Dedifferentiated amniotic fluid mesenchymal stem cell (primary cell): Measurements from ENCODE around the gene CEP112.

ENCODE experiments used
- DNase-seq: peaks from one replicate; pipeline ENCODE4 v3.0.0-alpha.2; 2016; ENCODE audit errors: extremely low spot score

The CEP112 gene

GRCh38 chr17:65988451-65988850 is 203.5 kb downstream of the CEP112 start:
- no peak for DNase-seq

- DNase-seq, result no peak
These were observed 203.9 kb downstream of the CEP112 start for GRCh38 chr17:65987988-65988387.

DNA sequence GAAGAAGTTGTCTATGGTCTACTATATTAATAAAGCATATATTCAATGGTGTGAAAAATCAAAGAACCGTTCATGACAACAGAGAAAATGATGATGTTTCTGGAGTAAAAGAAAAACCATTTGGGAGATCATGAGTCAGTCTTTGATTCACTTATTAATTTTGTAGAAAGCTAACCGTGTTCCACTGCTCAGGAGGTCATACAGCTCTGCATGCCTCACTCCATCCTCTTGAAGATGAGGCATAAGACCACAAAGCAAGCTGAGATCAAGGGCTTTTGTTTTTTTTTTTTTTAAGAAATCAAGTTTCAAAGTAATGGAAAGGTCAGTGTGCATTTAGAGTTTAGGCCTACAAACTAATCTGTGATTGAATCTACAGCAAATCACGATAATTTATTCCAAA is 206.4 kb downstream of the CEP112 start:
- DNase-seq, result no peak

- no peak for DNase-seq
These were observed 207.6 kb downstream of the CEP112 start for GRCh38 chr17:65984299-65984698.

DNA sequence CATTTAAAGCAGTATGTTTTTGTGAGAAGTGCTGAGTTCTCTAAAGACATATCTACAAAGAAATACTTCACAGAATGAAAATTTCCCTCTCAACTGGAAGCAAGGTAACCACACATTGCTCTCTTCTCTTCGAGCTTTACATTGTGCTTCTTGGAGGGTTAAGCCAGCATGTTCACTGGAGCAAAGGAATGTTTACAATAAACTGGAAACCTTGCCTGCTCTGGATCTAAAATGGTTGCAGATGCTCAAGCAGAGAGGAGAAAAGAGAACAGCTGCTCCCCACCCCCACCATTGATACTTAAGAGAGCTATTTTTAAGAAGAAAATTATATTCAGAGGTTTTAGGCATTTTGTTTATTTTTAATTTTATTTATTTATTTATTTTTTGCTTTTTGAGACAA is 213.1 kb downstream of the CEP112 start:
- no peak for DNase-seq

GRCh38 chr17:65977041-65977440 is 214.9 kb downstream of the CEP112 start:
- no peak for DNase-seq

GRCh38 chr17:65975878-65976277 is 216.1 kb downstream of the CEP112 start:
- DNase-seq, result no peak

- no peak for DNase-seq
These were observed 218.7 kb downstream of the CEP112 start for GRCh38 chr17:65973237-65973636.

GRCh38 chr17:65967372-65967771 is 224.6 kb downstream of the CEP112 start:
- no peak for DNase-seq

- DNase-seq, result no peak
These were observed 225.7 kb downstream of the CEP112 start for GRCh38 chr17:65966072-65966695.

DNA sequence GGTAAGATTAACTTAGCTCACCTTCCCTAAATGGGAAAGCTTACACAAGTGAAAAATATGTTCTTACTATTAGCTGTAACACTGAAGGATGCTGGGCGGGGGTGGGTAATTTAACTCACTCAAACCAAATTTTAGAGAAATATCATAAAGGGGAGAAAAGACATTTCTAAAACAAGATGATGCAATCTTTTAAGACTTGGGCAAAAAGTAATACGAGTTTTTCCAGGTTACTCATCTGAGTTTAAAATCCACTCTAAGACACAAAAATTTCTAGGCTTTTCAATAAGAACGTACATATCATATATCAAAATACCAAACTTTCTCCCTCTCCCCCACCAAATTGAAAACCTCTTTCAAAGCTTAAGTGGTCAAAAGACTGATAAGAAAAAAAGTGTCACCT is 228.8 kb downstream of the CEP112 start:
- no peak for DNase-seq

DNA sequence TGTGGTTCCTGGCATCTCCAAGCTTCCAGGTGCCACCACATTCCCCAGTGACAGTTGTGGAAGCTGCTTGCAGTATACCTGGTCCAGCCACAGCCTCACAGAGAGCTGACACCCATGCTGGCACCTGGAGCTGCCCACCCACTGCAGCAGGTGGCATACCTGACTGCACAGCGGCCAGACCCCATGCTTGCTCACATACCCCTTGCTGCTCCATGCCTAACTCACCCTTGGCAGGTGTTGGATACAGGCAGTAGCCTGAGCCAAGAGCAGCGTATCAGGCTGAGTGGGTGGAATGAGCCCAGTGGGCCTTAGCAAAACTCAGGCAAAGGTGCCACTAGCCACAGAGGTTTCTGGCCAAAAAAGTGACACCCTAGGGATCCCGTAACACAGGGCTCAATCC is 232.3 kb downstream of the CEP112 start:
- no peak for DNase-seq

DNA sequence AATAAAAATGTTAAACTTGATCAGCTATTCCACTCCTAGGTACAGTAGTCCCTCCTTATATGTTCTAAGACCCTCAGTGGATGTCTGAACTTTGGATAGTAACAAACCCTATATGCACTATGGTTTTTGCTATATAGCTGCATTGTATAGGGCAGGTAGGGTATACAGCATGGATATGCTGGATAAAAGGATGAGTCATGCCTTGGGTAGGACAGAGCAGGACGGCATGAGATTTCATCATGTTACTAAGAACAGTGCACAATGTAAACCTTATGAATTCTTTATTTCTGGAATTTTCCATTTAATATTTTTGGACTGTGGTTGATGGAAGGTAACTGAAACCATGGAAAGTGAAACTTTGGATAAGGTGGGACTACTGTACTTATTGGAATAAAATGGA is 235.1 kb downstream of the CEP112 start:
- no peak for DNase-seq

DNA sequence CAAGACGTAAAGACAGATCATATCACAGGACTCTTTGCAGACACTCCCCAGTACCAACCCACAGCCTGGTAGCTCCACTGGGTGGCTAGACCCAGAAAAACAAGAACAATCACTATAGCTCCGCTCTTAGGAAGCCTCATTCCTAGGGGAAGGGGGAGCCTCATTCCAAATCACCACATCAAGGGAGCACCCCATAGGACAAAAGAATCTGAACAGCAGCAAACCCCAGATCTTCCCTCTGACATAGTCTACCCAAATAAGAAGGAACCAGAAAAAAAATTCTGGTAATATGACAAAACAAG is 237.8 kb downstream of the CEP112 start:
- no peak for DNase-seq

GRCh38 chr17:65953316-65954147 is 238.4 kb downstream of the CEP112 start:
- no peak for DNase-seq

DNA sequence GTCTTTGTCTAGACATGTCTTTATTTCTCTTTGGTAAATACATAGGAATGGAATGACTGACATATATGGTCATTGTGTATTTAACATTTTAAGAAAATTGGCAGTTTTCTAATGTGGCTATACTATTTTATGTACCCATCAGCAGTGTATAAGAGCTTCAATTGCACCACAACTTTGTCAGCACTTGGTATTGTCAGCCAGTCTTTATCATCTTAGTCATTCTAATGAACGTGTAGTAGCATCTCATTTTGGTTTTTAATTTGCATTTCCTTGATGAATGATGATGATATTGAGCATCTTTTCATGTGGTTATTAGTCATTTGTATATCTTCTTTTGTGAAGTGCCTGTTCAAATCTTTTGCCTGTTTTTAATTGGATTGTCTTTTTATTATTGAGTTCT is 239.3 kb downstream of the CEP112 start:
- DNase-seq, result no peak

GRCh38 chr17:65952015-65952414 is 239.9 kb downstream of the CEP112 start:
- no peak for DNase-seq

GRCh38 chr17:65947831-65948230 is 244.1 kb downstream of the CEP112 start:
- DNase-seq, result no peak

GRCh38 chr17:65942592-65942991 is 249.3 kb downstream of the CEP112 start:
- DNase-seq, result no peak

- no peak for DNase-seq
These were observed 250.5 kb downstream of the CEP112 start for GRCh38 chr17:65941356-65941899.

- no peak for DNase-seq
These were observed 255.9 kb downstream of the CEP112 start for GRCh38 chr17:65936013-65936412.

DNA sequence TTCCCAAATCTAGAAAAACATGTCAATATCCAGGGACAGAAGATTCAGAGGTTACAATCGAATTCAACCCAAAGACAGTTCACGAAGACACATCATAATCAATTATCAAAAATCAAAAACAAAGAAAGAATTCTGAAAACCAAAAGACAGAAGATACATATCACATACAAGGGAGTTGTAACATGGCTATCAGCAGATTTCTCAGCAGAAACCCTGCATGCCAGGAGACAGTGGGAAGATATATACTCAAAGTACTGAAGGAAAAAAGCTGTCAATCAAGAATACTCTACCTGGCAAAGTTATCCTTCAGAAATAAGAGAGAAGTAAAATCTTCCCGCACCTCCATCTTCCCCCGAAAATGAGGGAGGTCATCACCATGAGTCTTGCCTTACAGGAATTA is 258.6 kb downstream of the CEP112 start:
- no peak for DNase-seq
